SJSA1 (cell line): ENCODE measurements around the gene INTS7. TPM values are rescaled to one million over a fixed set of nuclear protein-coding genes. Genes with fewer than 3 reads are reported as not detected.
"Not testable (repeated sequence)": the region's sequence is repeated elsewhere in the genome, so short reads cannot be mapped to it uniquely, and the experiment has no call there.

Experiments used
- DNase-seq, 2 experiments: peaks; one replicate each; pipeline ENCODE4 v3.0.0-alpha.2; 2015 to 2020; ENCODE audit warnings: low spot score in 2 of 2, low read depth in 1 of 2
- H3K27ac ChIP-seq: fragments of 250-450 bp; sonication (Bioruptor Pico); 2 replicates; pipeline ENCODE4 v1.5.1; 2020; ENCODE audit warnings: mild to moderate bottlenecking, moderate library complexity
- H3K27me3 ChIP-seq: fragments of 250-450 bp; sonication (Bioruptor Pico); replicated peaks from 2 replicates; pipeline ENCODE4 v1.5.1; 2020; ENCODE audit warnings: mild to moderate bottlenecking, moderate library complexity
- H3K36me3 ChIP-seq: fragments of 250-450 bp; sonication (Bioruptor Pico); 2 replicates; pipeline ENCODE4 v1.5.1; 2020; ENCODE audit warnings: mild to moderate bottlenecking
- H3K4me1 ChIP-seq: fragments of 250-450 bp; sonication (Bioruptor Pico); replicated peaks from 2 replicates; pipeline ENCODE4 v1.6.1; 2021; ENCODE audit warnings: mild to moderate bottlenecking
- H3K4me3 ChIP-seq: fragments of 250-450 bp; sonication (Bioruptor Pico); 2 replicates; pipeline ENCODE4 v1.5.1; 2020; ENCODE audit warnings: mild to moderate bottlenecking
- H3K9me3 ChIP-seq: fragments of 250-450 bp; sonication (Bioruptor Pico); replicated peaks from 2 replicates; pipeline ENCODE4 v1.5.1; 2020; ENCODE audit warnings: mild to moderate bottlenecking
- total RNA-seq: library from RNA; depleted of rRNA; stranded (reverse); fragments of >200 nt; shearing (Covaris generic); gene quantifications from 2 replicates; pipeline ENCODE4 v1.2.3, GENCODE V29; 2014

INTS7 gene
- total RNA-seq, 1 experiment from 2014 or later: 28.8 TPM

- Histone ChIP-seq H3K4me3 (no peak overlapping the region), H3K9me3 (no peaks in the 10 kb centered on the region), H3K36me3 (peaks cover 27% of the 10 kb centered on the region), H3K27me3 (no peaks in the 10 kb centered on the region), H3K4me1 (no peaks in the 10 kb centered on the region), H3K27ac (no peak overlapping the region)
- DNase-seq: no peak
These were observed 87.0 kb downstream of the INTS7 start for GRCh38 chr1:211948377-211948776.

DNA sequence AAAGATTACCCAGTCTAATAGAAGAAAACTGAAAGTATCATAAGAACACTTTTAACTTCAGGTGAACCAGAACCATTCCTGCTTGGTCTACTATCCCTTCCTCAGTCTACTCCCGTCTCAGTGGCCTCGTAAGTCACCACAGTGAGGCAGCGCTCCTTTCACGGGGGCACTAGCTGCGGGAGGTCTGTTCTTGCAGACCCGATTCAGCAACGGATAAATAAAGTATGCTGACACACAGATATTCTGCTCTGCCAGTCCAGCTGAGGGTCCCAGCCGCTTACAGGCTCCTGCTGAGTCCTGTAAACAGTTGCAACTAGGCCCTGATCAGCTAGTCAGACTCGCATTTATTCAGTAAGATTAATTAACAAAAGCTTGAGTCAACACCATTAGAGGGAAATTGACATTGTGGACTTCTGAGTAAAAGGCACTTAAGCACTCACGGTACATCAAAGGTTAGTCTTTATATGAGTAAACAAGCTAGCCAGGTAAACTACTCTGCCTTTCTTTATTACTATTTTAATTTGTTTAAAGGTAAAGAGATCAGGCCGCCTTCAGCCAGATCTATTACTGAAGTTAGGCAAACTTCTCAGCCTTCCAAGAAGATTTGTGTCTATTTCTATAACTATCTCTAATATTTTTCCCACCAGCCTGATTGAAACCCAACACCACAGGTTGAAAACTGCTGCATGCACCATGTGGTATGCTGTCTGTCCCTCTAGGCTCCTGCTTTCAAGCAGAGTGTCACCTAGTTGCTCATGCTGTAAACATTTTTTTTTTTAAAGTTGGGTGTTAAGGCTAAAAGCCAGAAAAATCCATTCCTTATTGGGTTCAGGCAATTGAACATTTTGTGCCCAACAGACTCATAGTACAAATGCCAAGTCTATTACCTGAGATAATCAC, 87.7 kb downstream of the INTS7 start:
- H3K27ac ChIP-seq: no peak overlapping the region
- H3K9me3 ChIP-seq: no peaks in the 10 kb centered on the region
- no peaks in the 10 kb centered on the region for H3K4me1 ChIP-seq
- H3K36me3 ChIP-seq: peaks cover 27% of the 10 kb centered on the region
- DNase-seq: no peak
- H3K27me3 ChIP-seq: no peaks in the 10 kb centered on the region
- H3K4me3 ChIP-seq: no peak overlapping the region

DNA sequence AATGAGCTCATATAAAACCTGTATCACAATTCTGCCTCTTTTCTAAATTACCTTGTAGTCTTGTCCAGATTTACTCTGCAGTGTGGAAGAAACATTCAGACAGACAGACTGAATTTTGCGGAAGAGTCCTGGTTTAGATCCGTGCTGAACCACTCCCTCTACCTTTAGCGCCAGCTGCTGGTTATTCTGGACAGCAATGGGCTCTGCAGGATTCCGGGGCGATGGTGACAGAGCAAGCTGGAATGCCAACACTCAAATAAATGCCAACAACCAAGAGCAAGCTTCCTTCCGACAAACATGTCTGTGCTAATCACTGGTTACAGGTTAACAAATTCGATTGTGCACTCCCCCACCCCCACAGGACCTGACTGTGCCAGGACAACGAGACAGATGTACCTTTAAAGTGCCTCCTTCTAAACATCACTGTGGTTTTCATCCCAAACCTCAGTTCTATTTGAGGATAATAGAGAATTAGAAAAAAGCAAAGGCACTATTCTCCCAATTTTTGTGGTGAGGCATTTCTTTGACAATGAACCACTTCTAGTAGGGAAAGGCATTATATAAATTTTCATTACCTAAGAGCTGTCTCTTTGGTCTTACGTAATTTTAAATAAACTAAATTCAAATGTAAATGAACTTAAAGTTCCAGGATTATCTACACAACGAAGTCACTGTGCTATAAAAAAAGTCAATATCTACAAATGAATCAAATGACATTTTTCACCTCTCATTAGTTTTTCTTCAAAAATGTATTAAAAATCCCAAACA, 90.4 kb downstream of the INTS7 start:
- Histone ChIP-seq H3K9me3 (no peaks in the 10 kb centered on the region), H3K4me1 (no peaks in the 10 kb centered on the region), H3K4me3 (no peak overlapping the region), H3K27me3 (no peaks in the 10 kb centered on the region), H3K27ac (no peak overlapping the region), H3K36me3 (peaks cover 32% of the 10 kb centered on the region)
- DNase-seq: no peak

GRCh38 chr1:211942583-211942982, 92.8 kb downstream of the INTS7 start:
- H3K4me1 ChIP-seq: no peaks in the 10 kb centered on the region
- H3K27ac ChIP-seq: no peak overlapping the region
- no peak overlapping the region for H3K4me3 ChIP-seq
- peaks cover 20% of the 10 kb centered on the region for H3K36me3 ChIP-seq
- H3K27me3 ChIP-seq: no peaks in the 10 kb centered on the region
- no peak for DNase-seq
- H3K9me3 ChIP-seq: no peaks in the 10 kb centered on the region

- Histone ChIP-seq H3K27me3 (no peaks in the 10 kb centered on the region), H3K9me3 (no peaks in the 10 kb centered on the region), H3K36me3 (peaks cover 12% of the 10 kb centered on the region), H3K4me3 (no peak overlapping the region), H3K27ac (no peak overlapping the region), H3K4me1 (no peaks in the 10 kb centered on the region)
- no peak for DNase-seq
These were observed 95.4 kb downstream of the INTS7 start for GRCh38 chr1:211939876-211940468.

- no peaks in the 10 kb centered on the region for H3K27me3 ChIP-seq
- H3K27ac ChIP-seq: no peak overlapping the region
- no peaks in the 10 kb centered on the region for H3K4me1 ChIP-seq
- DNase-seq: no peak
- H3K36me3 ChIP-seq: peaks cover 6% of the 10 kb centered on the region
- H3K4me3 ChIP-seq: no peak overlapping the region
- no peaks in the 10 kb centered on the region for H3K9me3 ChIP-seq
These were observed 96.8 kb downstream of the INTS7 start for GRCh38 chr1:211938561-211938997.

- not testable (repeated sequence) for DNase-seq
These were observed 97.9 kb downstream of the INTS7 start for GRCh38 chr1:211937422-211937821.

GRCh38 chr1:211935448-211935970, 99.8 kb downstream of the INTS7 start:
- no peak overlapping the region for H3K27ac ChIP-seq
- H3K27me3 ChIP-seq: no peaks in the 10 kb centered on the region
- H3K4me1 ChIP-seq: no peaks in the 10 kb centered on the region
- no peaks in the 10 kb centered on the region for H3K36me3 ChIP-seq
- no peak overlapping the region for H3K4me3 ChIP-seq
- H3K9me3 ChIP-seq: no peaks in the 10 kb centered on the region
- no peak for DNase-seq

More at GRCh38 chr1:211937422-211937821, 97.9 kb downstream of the INTS7 start:
- not testable (repeated sequence) for H3K27me3 ChIP-seq, H3K4me1 ChIP-seq, H3K36me3 ChIP-seq, H3K27ac ChIP-seq, H3K9me3 ChIP-seq, H3K4me3 ChIP-seq

GRCh38 chr1:211933946-211934714, 101.2 kb downstream of the INTS7 start:
- Histone ChIP-seq H3K27me3 (no peaks in the 10 kb centered on the region), H3K36me3 (no peaks in the 10 kb centered on the region), H3K4me1 (no peaks in the 10 kb centered on the region), H3K9me3 (no peaks in the 10 kb centered on the region), H3K4me3 (no peak overlapping the region), H3K27ac (no peak overlapping the region)
- no peak for DNase-seq

DNA sequence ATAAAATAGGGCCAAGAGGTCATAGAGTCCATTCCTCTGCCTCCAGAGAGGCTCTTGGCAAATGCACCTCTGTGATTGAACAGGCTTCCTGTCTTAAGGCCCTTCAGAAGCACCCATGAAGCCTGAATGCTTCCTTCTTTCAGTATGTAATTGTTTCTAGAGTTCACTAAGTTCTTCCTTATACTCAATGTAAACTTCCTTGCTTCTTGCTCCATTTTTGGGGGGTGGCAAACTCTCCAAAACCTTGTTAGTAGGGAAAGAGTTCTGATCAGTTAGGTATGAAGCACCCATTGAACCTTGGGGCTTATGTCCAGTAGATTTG, 102.5 kb downstream of the INTS7 start:
- Histone ChIP-seq H3K27ac (no peak overlapping the region), H3K36me3 (no peaks in the 10 kb centered on the region), H3K4me3 (no peak overlapping the region), H3K27me3 (no peaks in the 10 kb centered on the region), H3K4me1 (no peaks in the 10 kb centered on the region), H3K9me3 (no peaks in the 10 kb centered on the region)
- DNase-seq: no peak

DNA sequence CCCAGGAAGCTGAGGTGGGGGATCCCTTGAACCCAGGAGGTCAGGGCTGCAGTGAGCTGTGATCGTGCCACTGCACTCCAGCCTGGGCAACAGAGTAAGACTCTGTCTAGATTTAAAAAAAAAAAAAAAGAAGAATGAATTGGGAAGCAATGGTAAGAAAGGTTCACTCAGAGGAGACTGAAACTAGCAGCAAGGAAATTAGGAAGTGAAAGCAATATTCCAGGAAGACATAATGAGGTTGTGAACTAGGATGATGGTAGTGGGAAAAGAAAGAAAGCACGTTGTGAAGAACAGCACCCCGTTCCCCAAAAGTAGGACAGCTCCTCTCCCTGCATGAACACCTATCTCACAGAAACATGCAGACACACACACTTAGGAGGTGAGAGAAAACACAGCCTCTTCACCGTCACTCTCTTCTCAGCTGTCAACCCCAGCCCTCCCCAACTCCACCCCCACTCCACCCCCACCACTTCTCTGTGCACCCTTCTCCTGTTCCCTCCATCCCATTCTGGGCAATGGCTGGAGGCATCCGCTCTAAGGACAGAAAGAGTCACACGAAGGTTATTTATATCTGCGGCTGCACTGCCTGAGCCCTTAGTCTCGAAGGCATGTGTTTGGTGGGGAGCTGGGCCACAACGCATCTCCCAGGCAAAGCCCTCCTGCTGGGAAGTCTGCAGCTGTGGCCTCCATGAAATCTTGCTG, 103.0 kb downstream of the INTS7 start:
- H3K27me3 ChIP-seq: no peaks in the 10 kb centered on the region
- no peaks in the 10 kb centered on the region for H3K4me1 ChIP-seq
- H3K4me3 ChIP-seq: no peak overlapping the region
- H3K27ac ChIP-seq: no peak overlapping the region
- H3K9me3 ChIP-seq: no peaks in the 10 kb centered on the region
- H3K36me3 ChIP-seq: no peaks in the 10 kb centered on the region
- no peak for DNase-seq

- H3K27me3 ChIP-seq: no peaks in the 10 kb centered on the region
- H3K36me3 ChIP-seq: no peaks in the 10 kb centered on the region
- no peaks in the 10 kb centered on the region for H3K4me1 ChIP-seq
- H3K4me3 ChIP-seq: no peak overlapping the region
- DNase-seq: no peak
- H3K27ac ChIP-seq: no peak overlapping the region
- no peaks in the 10 kb centered on the region for H3K9me3 ChIP-seq
These were observed 105.7 kb downstream of the INTS7 start for GRCh38 chr1:211929683-211930082.
